NCI-H2029 (cell line): ENCODE results near the gene TEX48.

Experiments
- DNase-seq: peaks from one replicate; lab custom pipeline; 2025; lab: John Stamatoyannopoulos, UW

The TEX48 gene

DNA sequence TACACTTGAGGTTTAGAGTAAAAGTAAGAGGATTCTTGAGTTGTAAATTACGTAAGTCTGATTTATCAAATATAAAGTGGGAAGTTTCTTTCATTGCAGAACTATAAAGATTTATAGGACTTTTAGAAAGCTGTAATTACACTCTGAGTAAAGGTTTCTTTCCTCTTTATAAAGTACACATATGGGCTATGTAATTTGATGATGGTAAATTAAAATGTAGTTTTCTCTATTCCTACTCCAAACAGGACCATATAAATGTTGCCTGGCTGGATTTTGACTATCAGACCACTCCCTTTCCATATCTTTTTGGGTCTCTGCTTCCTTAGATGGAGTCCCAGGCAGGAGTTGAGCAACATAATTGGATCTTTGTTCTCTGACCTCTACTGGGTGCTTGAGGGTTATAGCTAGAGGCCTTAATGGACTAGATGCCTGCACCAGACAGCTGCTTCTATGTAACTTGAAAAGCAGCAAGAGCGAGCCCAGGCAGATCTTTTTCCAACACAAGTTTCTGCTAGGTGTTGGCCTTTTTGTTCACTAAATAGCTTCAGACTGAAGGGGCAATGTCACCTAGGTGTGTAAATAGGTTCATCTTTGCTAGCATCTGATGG lies 11.4 kb upstream of the TEX48 start:
- no peak for DNase-seq

DNA sequence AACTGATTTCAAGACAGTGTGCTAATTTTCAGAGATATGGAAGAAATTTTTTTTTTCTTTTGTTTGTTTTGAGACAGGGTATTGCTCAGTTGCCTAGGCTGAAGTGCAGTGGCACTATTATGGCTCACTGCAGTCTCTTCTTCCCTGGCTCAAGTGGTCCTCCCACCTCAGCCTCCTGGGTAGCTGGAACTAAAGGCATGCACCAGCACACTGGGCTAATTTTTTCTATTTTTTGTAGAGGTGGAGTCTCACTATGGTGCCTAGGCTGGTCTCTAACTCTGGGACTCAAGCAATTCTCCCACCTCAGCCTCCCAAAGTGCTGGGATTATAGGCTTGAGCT lies 9.9 kb upstream of the TEX48 start:
- DNase-seq: no peak

- no peak for DNase-seq
Measured at GRCh38 chr9:114691046-114691955, 9.3 kb upstream of the TEX48 start.

GRCh38 chr9:114690308-114690707 lies 8.3 kb upstream of the TEX48 start:
- no peak for DNase-seq

DNA sequence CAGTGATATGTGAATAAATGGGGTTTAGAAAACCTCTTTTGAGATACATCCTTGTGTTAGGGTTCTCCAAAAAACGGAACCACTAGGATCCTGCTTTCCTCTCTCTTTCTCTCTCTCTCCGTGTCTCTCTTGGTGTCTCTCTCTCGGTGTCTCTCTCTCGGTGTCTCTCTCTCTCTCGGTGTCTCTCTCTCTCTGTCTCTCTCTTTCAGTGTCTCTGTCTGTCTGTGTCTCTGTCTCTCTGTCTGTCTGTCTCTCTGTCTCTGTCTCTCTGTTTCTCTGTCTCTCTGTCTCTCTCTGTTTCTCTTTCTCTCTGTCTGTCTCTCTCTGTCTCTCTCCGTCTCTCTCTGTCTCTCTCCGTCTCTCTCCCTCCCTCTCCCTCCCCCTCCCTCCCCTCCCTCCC lies 7.8 kb upstream of the TEX48 start:
- no peak for DNase-seq

- no peak for DNase-seq
Measured at GRCh38 chr9:114688909-114689610, 7.1 kb upstream of the TEX48 start.

GRCh38 chr9:114688379-114688778 lies 6.4 kb upstream of the TEX48 start:
- DNase-seq: no peak

- no peak for DNase-seq
Measured at GRCh38 chr9:114687034-114687433, 5.0 kb upstream of the TEX48 start.

- DNase-seq: no peak
Measured at GRCh38 chr9:114685951-114686350, 4.0 kb upstream of the TEX48 start.

DNA sequence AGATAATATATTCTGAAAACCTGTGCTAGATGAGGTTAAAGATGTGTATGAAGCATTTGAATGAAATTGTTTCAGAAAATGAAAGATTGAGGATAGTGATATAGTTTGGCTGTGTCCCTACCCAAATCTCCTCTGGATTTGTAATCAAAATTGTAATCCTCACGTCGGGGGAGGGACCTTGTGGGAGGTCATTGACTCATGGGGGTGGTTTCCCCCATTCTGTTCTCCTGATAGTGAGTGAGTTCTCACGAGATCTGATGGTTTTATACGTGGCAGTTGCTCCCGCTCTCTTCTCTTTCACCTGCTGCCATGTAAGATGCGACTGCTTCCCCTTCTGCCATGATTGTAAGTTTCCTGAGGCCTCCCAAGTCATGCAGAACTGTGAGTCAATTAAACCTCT lies 2.0 kb upstream of the TEX48 start:
- DNase-seq: no peak

DNA sequence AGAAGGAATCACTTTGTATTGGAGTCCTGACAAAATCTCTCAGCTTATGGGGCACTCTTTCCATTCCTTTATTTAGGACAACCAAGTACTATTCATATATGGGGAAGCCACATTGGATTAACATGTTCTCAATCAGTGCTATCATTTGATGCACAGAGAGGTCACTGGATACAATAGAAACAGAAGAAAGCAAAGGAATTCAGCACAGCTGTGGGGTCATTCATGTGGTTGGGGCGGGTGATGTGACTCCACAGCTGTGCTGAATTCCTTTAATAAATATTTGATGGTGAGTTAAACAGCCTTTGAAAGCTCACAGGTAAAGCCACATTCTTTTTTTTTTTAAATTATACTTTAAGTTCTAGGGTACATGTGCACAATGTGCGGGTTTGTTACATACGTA lies 854 bp upstream of the TEX48 start:
- no peak for DNase-seq

GRCh38 chr9:114680259-114681001 lies 1.6 kb downstream of the TEX48 start:
- no peak for DNase-seq

DNA sequence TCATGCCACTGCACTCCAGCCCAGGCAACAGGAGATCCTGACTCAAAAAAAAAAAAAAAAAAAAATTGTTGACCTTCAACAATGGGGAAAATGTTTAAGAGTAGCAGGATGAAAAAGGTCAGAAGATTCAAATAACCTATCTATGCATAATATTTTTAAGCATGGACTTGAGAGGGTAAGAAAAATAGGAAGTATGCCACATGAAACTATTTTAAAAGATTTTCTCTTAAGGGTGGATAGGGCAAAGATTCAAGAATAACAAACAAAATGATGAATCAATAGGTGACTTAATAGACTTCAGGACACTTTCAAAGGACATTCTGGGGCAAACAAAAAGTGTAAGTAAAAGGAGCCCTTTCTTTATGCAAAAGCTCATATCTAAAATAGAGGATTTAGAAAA lies 3.2 kb downstream of the TEX48 start:
- DNase-seq: no peak

GRCh38 chr9:114678130-114678529 lies 3.9 kb downstream of the TEX48 start:
- DNase-seq: no peak

GRCh38 chr9:114677418-114677817 lies 4.6 kb downstream of the TEX48 start:
- DNase-seq: peak; percentile 59

DNA sequence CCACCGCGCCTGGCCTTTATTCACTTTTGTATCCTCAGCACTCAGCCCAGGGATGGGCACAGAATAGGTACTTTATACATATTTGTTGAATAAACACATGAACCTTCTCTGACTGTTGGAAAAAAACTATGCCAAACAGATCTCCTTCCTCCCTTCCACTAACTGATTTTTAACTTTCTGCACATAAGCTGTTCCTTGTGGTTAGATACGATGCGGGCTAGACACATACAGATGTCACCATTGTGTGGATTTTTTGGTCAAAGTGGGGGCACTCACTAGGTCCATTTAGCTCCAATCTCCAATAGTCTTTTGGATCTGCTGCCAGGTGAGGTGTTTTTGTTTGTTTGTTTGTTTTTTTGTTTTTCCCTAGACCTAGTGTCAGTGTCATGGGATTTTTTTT lies 5.1 kb downstream of the TEX48 start:
- no peak for DNase-seq

DNA sequence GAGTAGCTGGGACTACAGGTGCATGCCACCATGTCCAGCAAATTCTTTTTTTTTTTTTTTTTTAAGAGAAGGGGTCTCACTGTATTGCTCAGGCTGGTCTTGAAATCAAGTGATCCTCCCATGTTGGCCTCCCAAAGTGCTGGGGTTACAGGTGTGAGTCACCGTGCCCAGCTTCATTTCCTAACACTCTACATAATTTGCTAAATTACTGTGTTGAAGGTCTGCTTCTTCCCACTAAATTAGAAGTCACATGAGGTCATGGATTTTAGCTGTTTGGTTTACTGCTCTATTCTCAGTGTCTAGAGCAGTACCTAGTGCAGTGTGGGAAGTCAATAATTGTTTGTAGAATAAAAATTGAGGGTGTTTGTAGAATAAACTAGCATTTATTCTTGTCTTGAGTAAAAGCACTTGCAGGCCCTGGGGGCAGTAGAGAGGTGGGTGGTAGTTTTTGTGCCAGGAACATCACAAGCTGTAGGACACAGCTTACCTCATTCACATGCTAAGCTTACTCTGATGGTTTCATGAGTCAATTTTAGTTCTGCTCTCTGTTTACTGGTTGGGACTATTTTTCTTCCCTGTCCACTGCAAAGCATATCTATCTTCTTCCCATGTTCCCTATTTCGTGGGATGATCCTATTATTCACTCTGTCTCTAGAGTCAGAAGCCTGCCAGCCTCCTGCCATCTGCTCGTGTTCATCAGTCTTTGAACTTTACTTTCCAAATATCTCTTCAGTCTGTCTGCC lies 7.0 kb downstream of the TEX48 start:
- DNase-seq: no peak

- DNase-seq: no peak
Measured at GRCh38 chr9:114674076-114674797, 7.8 kb downstream of the TEX48 start.

DNA sequence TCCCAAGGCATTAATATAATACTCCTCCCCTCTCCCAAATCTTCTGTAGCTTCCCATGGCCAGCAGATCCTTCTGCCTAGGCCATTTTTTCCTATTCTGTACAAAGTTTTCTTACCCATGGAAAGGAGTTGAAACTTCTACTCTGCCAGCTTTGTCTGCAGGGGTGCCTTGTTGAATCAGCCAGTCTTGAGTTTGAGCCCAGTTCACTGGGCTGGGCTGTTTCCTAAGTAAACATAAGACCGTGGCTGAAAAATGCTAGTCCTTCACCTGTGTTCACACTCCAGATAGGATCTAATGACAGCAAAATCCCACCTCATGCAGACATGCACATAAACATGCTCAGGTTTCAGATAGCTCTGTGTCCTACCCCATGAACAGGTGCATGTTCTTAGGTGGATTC lies 10.4 kb downstream of the TEX48 start:
- peak; percentile 17 for DNase-seq

GRCh38 chr9:114669961-114670360 lies 12.0 kb downstream of the TEX48 start:
- no peak for DNase-seq

GRCh38 chr9:114668146-114668545 lies 13.8 kb downstream of the TEX48 start:
- no peak for DNase-seq
